SHP77 treated with DMSO at 0.1 percent for 48 hours (cell line): ENCODE data around the gene SLC1A2.

Experiments used
- DNase-seq: peaks from one replicate; lab custom pipeline; 2025; lab: John Stamatoyannopoulos, UW

Gene SLC1A2

GRCh38 chr11:35419184-35419829 is at the start of gene SLC1A2:
TSS of gene SLC1A2 (minus strand) at chr11:35419558. CDS start at chr11:35418966, 592 bp downstream.
- no peak for DNase-seq

- DNase-seq, result no peak
Observed at GRCh38 chr11:35466058-35466457, 46.7 kb upstream of the SLC1A2 start.

- no peak for DNase-seq
Observed at GRCh38 chr11:35464308-35464707, 45.0 kb upstream of the SLC1A2 start.

GRCh38 chr11:35463331-35463751 is 44.0 kb upstream of the SLC1A2 start:
- DNase-seq, result no peak

GRCh38 chr11:35461917-35462538 is 42.7 kb upstream of the SLC1A2 start:
- DNase-seq, result no peak

GRCh38 chr11:35459489-35459888 is 40.1 kb upstream of the SLC1A2 start:
- DNase-seq, result no peak

GRCh38 chr11:35458846-35459245 is 39.5 kb upstream of the SLC1A2 start:
- no peak for DNase-seq

GRCh38 chr11:35454362-35454761 is 35.0 kb upstream of the SLC1A2 start:
- DNase-seq, result no peak

GRCh38 chr11:35436581-35437250 is 17.4 kb upstream of the SLC1A2 start:
- DNase-seq, result no peak

GRCh38 chr11:35433588-35433987 is 14.2 kb upstream of the SLC1A2 start:
- no peak for DNase-seq

- no peak for DNase-seq
Observed at GRCh38 chr11:35432464-35432863, 13.1 kb upstream of the SLC1A2 start.

GRCh38 chr11:35427071-35427470 is 7.7 kb upstream of the SLC1A2 start:
- DNase-seq, result no peak

- no peak for DNase-seq
Observed at GRCh38 chr11:35426351-35426750, 7.0 kb upstream of the SLC1A2 start.

- no peak for DNase-seq
Observed at GRCh38 chr11:35425603-35426212, 6.3 kb upstream of the SLC1A2 start.

- no peak for DNase-seq
Observed at GRCh38 chr11:35424157-35424940, 5.0 kb upstream of the SLC1A2 start.

GRCh38 chr11:35420371-35420770 is 1.0 kb upstream of the SLC1A2 start:
- no peak for DNase-seq

GRCh38 chr11:35419830-35420333 is 524 bp upstream of the SLC1A2 start:
- no peak for DNase-seq

GRCh38 chr11:35418282-35419183 is 825 bp downstream of the SLC1A2 start:
- no peak for DNase-seq

GRCh38 chr11:35415487-35415886 is 3.9 kb downstream of the SLC1A2 start:
- DNase-seq, result no peak

- DNase-seq, result no peak
Observed at GRCh38 chr11:35414776-35415175, 4.6 kb downstream of the SLC1A2 start.

GRCh38 chr11:35414311-35414710 is 5.0 kb downstream of the SLC1A2 start:
- DNase-seq, result no peak
